T-cell (primary cell): ENCODE results near the gene CTNND2. TPM values are rescaled to one million over a fixed set of nuclear protein-coding genes. Genes with fewer than 3 reads are reported as not detected.

ENCODE experiments used
- ATAC-seq, 4 experiments: fragments of 200-7000 bp in 3 of 4; fragments of 150-1000 bp in 1 of 4; cut with Tn5 transposase; replicated peaks in 1 of 4; 1 replicate in 3 of 4; 2 replicates in 1 of 4; pipeline ENCODE4 v1.10.0; 2021; ENCODE audit warnings: moderate library complexity in 3 of 4, mild to moderate bottlenecking in 2 of 4, moderate number of reproducible peaks in 1 of 4
- CTCF ChIA-PET, 2 donors: fragments of 300-600 bp; sonication (Branson Sonifier 250); formaldehyde crosslinking; loops; one replicate each; lab custom pipeline; 2022; ENCODE audit warnings: antibody characterized with exemption in 2 of 2; lab: Charles Lee
- POLR2A ChIA-PET, 2 donors: fragments of 300-600 bp; sonication (Branson Sonifier 250); formaldehyde crosslinking; loops; one replicate each; lab custom pipeline; 2022; ENCODE audit warnings: antibody characterized with exemption in 2 of 2; lab: Charles Lee
- DNase-seq, 35 experiments: peaks; one replicate each; pipeline versions ENCODE4 v3.0.0 to v3.0.0-alpha.2; 2013 to 2023
- H3K27ac ChIP-seq: one replicate; pipeline ENCODE4 v1.5.1; 2013; ENCODE audit warnings: low read length
- H3K27me3 ChIP-seq, 2 experiments: replicated peaks in 1 of 2; 1 replicate in 1 of 2; 2 replicates in 1 of 2; pipeline versions ENCODE4 v1.6.1 to v1.7.0; 2013; ENCODE audit warnings: low read length in 1 of 2, mixed read lengths in 1 of 2; ENCODE audit not compliant: control insufficient read depth in 2 of 2, insufficient read depth in 2 of 2; ENCODE audit errors: extremely low read depth in 1 of 2
- H3K36me3 ChIP-seq, 2 donors: 1 replicate in 1 of 2; 2 replicates in 1 of 2; pipeline versions ENCODE4 v1.6.1 to v1.7.0; 2013; ENCODE audit warnings: low read length in 1 of 2; ENCODE audit not compliant: control insufficient read depth in 2 of 2, insufficient read depth in 1 of 2; ENCODE audit errors: extremely low read depth in 1 of 2
- H3K4me1 ChIP-seq, 2 experiments: 1 replicate in 1 of 2; 2 replicates in 1 of 2; pipeline versions ENCODE4 v1.6.1 to v1.7.0; 2013; ENCODE audit warnings: low read length in 2 of 2, mixed read lengths in 1 of 2; ENCODE audit not compliant: insufficient read depth in 2 of 2, control insufficient read depth in 1 of 2; ENCODE audit errors: extremely low read depth in 1 of 2
- H3K4me3 ChIP-seq, 2 donors: 1 replicate in 1 of 2; 2 replicates in 1 of 2; pipeline versions ENCODE4 v1.5.1 to v1.7.0; 2013; ENCODE audit warnings: mild to moderate bottlenecking in 2 of 2, low read length in 1 of 2, moderate library complexity in 1 of 2; ENCODE audit not compliant: control insufficient read depth in 1 of 2; ENCODE audit errors: extremely low read depth in 1 of 2
- H3K9me3 ChIP-seq: 2 replicates; pipeline ENCODE4 v1.7.0; 2013
- H3K27ac Mint-ChIP-seq, 2 donors: one replicate each; pipeline ENCODE4 v1.8.0; 2020 to 2021; ENCODE audit warnings: mild to moderate bottlenecking in 2 of 2, mixed read lengths in 2 of 2
- H3K27me3 Mint-ChIP-seq, 2 donors: one replicate each; pipeline ENCODE4 v1.8.0; 2021 to 2022; ENCODE audit warnings: mixed read lengths in 2 of 2
- H3K36me3 Mint-ChIP-seq: one replicate; pipeline ENCODE4 v1.8.0; 2021; ENCODE audit warnings: mixed read lengths
- H3K4me1 Mint-ChIP-seq, 3 donors: one replicate each; pipeline ENCODE4 v1.8.0; 2020 to 2022; ENCODE audit warnings: mixed read lengths in 3 of 3, mild to moderate bottlenecking in 1 of 3
- H3K4me3 Mint-ChIP-seq, 3 donors: one replicate each; pipeline ENCODE4 v1.8.0; 2020 to 2022; ENCODE audit warnings: mild to moderate bottlenecking in 3 of 3, mixed read lengths in 3 of 3, moderate library complexity in 3 of 3
- H3K9me3 Mint-ChIP-seq, 3 donors: one replicate each; pipeline ENCODE4 v1.8.0; 2020 to 2022; ENCODE audit warnings: mixed read lengths in 3 of 3
- WGBS: methylation state at CpG from one replicate; pipeline ENCODE4 v1.1.5; 2013; ENCODE audit warnings: missing lambda C conversion rate; ENCODE audit not compliant: insufficient coverage; 5-methylcytosine and 5-hydroxymethylcytosine counted together
- total RNA-seq, 35 experiments: library from RNA in 6 of 35; stranded (reverse) in 6 of 35; fragments of 120-200 nt in 1 of 35; gene quantifications; one replicate each; pipeline versions ENCODE4 v1.2.1 to v1.2.4 and lab custom pipeline; 2013 to 2026

CTNND2 gene
- total RNA-seq, 5 donors from 2014 or later (not counting 1 experiment from before 2014, with no cell fraction given), result 0.22 TPM; not detected in 4

GRCh38 chr5:11922394-11922793, 18.1 kb upstream of the CTNND2 start:
- no peaks in the 10 kb centered on the region for H3K36me3 ChIP-seq
- peaks cover 13 to 30% (median 23%) of the 10 kb centered on the region in 3 donors for H3K9me3 Mint-ChIP-seq
- WGBS, result no CpG with 5 or more reads among the region's 2 CpGs
- H3K9me3 ChIP-seq, result no peaks in the 10 kb centered on the region
- no peak overlapping the region for H3K4me3 Mint-ChIP-seq
- no peak overlapping the region for H3K27ac ChIP-seq
- H3K36me3 Mint-ChIP-seq, result no peaks in the 10 kb centered on the region
- H3K27me3 Mint-ChIP-seq, result no peaks in the 10 kb centered on the region
- no peaks in the 10 kb centered on the region for H3K27me3 ChIP-seq
- DNase-seq, result no peak
- no peak for ATAC-seq
- H3K4me1 ChIP-seq, result no peaks in the 10 kb centered on the region
- ChIA-PET POLR2A (no interaction called here), CTCF (no interaction called here)
- no peak overlapping the region for H3K27ac Mint-ChIP-seq
- H3K4me3 ChIP-seq, result no peak overlapping the region
- no peaks in the 10 kb centered on the region for H3K4me1 Mint-ChIP-seq

DNA sequence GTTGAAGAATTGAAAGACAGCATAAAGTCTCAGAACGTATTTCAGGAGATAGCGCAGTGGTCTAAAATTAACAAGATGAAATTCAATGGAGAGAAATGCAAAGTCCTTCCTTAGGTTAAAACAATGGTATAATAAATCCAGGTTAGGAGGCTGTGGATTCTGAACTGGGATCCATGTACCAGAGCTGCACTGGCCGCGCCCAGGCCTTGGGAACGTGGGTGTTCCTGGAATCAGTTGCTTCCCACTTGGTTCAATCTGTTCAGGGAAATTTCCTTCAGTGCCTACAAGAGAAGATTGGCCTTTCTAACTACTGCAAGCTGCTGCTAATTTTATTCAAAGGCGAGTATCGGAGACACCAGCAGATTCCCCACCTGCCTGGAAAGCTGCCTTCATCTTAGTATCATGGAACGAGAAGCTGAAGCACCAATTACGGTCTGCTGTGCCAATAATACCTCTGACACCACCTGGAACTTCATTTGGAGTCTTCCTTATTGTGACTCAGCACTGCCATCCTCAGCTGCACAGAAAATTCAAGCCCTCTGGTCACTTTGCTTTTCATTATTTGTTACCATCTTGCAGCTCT, 14.3 kb upstream of the CTNND2 start:
- Histone ChIP-seq H3K4me3 (no peak overlapping the region), H3K4me1 (no peaks in the 10 kb centered on the region), H3K27ac (no peak overlapping the region), H3K27me3 (no peaks in the 10 kb centered on the region), H3K36me3 (no peaks in the 10 kb centered on the region), H3K9me3 (no peaks in the 10 kb centered on the region)
- POLR2A ChIA-PET, result no interaction called here
- Mint-ChIP-seq H3K27me3 (no peaks in the 10 kb centered on the region), H3K36me3 (no peaks in the 10 kb centered on the region), H3K4me3 (no peak overlapping the region), H3K9me3 (peaks cover 6 to 20% (median 12%) of the 10 kb centered on the region in 3 donors), H3K4me1 (no peaks in the 10 kb centered on the region), H3K27ac (no peak overlapping the region)
- 76% methylated on average over 8 of the region's 9 CpGs for WGBS
- no peak for ATAC-seq
- CTCF ChIA-PET, result no interaction called here
- no peak for DNase-seq

DNA sequence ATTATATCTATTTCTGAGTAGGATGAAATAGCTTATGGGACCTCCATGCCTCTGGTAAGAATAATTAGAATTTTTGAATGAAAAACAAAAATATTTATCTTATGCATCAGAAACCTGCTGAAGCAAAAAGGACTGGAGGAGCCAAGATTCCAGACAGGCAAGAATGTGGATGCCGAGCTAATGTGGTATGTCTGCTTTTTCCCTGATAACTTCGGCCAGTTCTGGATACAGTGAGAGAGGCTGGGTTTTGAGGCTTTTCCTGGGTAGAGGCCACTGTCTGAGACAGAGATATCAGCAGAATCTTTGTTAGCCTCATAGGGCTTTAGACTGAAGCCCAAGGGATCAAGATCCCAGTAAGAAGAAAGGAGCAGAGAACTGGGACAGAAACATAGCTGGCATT, 5.2 kb upstream of the CTNND2 start:
- H3K9me3 Mint-ChIP-seq, result no peaks in the 10 kb centered on the region
- H3K4me3 Mint-ChIP-seq, result no peak overlapping the region
- peaks cover 2 to 9% of the 10 kb centered on the region in 2 experiments for H3K27me3 ChIP-seq
- no peaks in the 10 kb centered on the region for H3K36me3 ChIP-seq
- H3K27ac Mint-ChIP-seq, result no peak overlapping the region
- CTCF ChIA-PET, result no interaction called here
- no peaks in the 10 kb centered on the region for H3K4me1 ChIP-seq
- no peak overlapping the region for H3K27ac ChIP-seq
- ATAC-seq, result no peak
- no peaks in the 10 kb centered on the region for H3K36me3 Mint-ChIP-seq
- peaks cover 0 to 4% (median 0%) of the 10 kb centered on the region in 3 donors for H3K4me1 Mint-ChIP-seq
- no peak for DNase-seq
- POLR2A ChIA-PET, result no interaction called here
- WGBS, result 89% methylated on average over 2 of the region's 2 CpGs
- no peak overlapping the region for H3K4me3 ChIP-seq
- no peaks in the 10 kb centered on the region for H3K9me3 ChIP-seq
- peaks cover 15 to 22% of the 10 kb centered on the region in 2 donors for H3K27me3 Mint-ChIP-seq

DNA sequence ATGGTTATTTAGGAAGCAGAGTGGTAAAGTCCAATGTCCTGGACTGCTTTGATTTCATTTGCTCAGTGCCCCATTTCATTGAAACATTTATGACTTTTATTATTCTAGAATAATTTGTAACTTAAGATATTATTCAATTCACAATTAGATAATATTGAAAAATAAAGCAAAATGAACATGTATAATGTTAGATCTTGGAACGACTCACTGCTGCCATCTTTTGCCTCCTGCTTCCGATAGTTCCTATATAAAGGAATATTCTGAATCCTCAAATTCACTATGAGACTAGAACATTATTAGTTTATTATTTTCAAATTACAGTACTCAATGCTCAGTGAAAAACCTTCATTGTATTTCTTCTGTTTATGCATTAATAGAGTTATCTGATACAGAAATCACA, 2.3 kb upstream of the CTNND2 start:
- H3K4me1 Mint-ChIP-seq, result peaks cover 0 to 5% (median 2%) of the 10 kb centered on the region in 3 donors
- Histone ChIP-seq H3K36me3 (no peaks in the 10 kb centered on the region), H3K4me3 (no peak overlapping the region), H3K27ac (no peak overlapping the region), H3K4me1 (no peaks in the 10 kb centered on the region), H3K27me3 (peaks cover 14 to 18% of the 10 kb centered on the region in 2 experiments), H3K9me3 (no peaks in the 10 kb centered on the region)
- ChIA-PET POLR2A (no interaction called here), CTCF (no interaction called here)
- no peaks in the 10 kb centered on the region for H3K9me3 Mint-ChIP-seq
- H3K27ac Mint-ChIP-seq, result no peak overlapping the region
- H3K27me3 Mint-ChIP-seq, result peaks cover 32 to 40% of the 10 kb centered on the region in 2 donors
- ATAC-seq, result no peak
- no peaks in the 10 kb centered on the region for H3K36me3 Mint-ChIP-seq
- no CpG with 5 or more reads among the region's 2 CpGs for WGBS
- H3K4me3 Mint-ChIP-seq, result no peak overlapping the region
- DNase-seq, result no peak

DNA sequence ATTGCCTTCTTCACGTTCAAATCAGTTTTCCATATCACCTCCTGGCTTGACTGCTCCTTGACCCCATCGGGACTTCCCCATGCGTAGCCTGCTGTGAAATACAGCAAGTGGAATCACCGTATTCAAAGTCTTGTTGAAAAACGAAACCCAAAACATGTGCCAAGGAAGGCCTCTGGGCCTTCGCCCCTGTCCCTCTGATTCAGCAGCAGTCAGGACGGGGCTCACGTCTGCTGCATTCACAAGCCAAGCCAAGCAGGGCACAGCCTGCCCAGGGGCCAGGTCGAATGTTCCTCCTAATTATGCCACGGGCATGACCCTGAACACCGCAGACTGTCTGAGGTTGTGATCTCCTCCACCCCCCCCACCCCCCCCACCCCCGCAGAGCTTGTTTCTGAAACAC, 960 bp upstream of the CTNND2 start:
- Mint-ChIP-seq H3K4me1 (peaks cover 0 to 5% (median 2%) of the 10 kb centered on the region in 3 donors), H3K36me3 (no peaks in the 10 kb centered on the region), H3K27me3 (peaks cover 35 to 41% of the 10 kb centered on the region in 2 donors), H3K4me3 (peak overlapping the region in 1 of 3 donors; percentile 28), H3K27ac (no peak overlapping the region), H3K9me3 (no peaks in the 10 kb centered on the region)
- DNase-seq (no peak), ATAC-seq (no peak)
- CTCF ChIA-PET, result no interaction called here
- Histone ChIP-seq H3K4me3 (no peak overlapping the region), H3K4me1 (no peaks in the 10 kb centered on the region), H3K27ac (no peak overlapping the region), H3K9me3 (no peaks in the 10 kb centered on the region), H3K36me3 (no peaks in the 10 kb centered on the region), H3K27me3 (peaks cover 14 to 18% of the 10 kb centered on the region in 2 experiments)
- WGBS, result 39% methylated on average over 8 of the region's 12 CpGs
- POLR2A ChIA-PET, result no interaction called here

GRCh38 chr5:11903614-11904264, 507 bp downstream of the CTNND2 start:
- ATAC-seq, result no peak
- H3K4me1 ChIP-seq, result no peaks in the 10 kb centered on the region
- Mint-ChIP-seq H3K36me3 (no peaks in the 10 kb centered on the region), H3K27me3 (peaks cover 35 to 41% of the 10 kb centered on the region in 2 donors), H3K4me1 (peaks cover 0 to 5% (median 2%) of the 10 kb centered on the region in 3 donors), H3K4me3 (no peak overlapping the region), H3K9me3 (no peaks in the 10 kb centered on the region), H3K27ac (no peak overlapping the region)
- WGBS, result 3% methylated on average over 97 of the region's 97 CpGs
- no peak overlapping the region for H3K4me3 ChIP-seq
- H3K9me3 ChIP-seq, result no peaks in the 10 kb centered on the region
- H3K27ac ChIP-seq, result no peak overlapping the region
- H3K27me3 ChIP-seq, result peaks cover 14 to 18% of the 10 kb centered on the region in 2 experiments
- H3K36me3 ChIP-seq, result no peaks in the 10 kb centered on the region
- no peak for DNase-seq
- CTCF ChIA-PET, result no interaction called here
- POLR2A ChIA-PET, result no interaction called here
